Placental pericyte (primary cell): ENCODE results near the gene LRRC42. TPM values are rescaled to one million over a fixed set of nuclear protein-coding genes. Genes with fewer than 3 reads are reported as not detected.

Experiments used
- total RNA-seq: library from RNA; depleted of rRNA; stranded (reverse); fragments of >200 nt; gene quantifications from 2 replicates; pipeline ENCODE4 v1.2.3, GENCODE V29; 2012

LRRC42 gene, protein sequence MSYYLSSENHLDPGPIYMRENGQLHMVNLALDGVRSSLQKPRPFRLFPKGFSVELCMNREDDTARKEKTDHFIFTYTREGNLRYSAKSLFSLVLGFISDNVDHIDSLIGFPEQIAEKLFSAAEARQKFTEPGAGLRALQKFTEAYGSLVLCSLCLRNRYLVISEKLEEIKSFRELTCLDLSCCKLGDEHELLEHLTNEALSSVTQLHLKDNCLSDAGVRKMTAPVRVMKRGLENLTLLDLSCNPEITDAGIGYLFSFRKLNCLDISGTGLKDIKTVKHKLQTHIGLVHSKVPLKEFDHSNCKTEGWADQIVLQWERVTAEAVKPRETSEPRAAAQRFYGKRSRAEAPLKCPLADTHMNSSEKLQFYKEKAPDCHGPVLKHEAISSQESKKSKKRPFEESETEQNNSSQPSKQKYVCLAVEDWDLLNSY
- 34.2 and 51.4 TPM in 2 replicates for total RNA-seq

DNA sequence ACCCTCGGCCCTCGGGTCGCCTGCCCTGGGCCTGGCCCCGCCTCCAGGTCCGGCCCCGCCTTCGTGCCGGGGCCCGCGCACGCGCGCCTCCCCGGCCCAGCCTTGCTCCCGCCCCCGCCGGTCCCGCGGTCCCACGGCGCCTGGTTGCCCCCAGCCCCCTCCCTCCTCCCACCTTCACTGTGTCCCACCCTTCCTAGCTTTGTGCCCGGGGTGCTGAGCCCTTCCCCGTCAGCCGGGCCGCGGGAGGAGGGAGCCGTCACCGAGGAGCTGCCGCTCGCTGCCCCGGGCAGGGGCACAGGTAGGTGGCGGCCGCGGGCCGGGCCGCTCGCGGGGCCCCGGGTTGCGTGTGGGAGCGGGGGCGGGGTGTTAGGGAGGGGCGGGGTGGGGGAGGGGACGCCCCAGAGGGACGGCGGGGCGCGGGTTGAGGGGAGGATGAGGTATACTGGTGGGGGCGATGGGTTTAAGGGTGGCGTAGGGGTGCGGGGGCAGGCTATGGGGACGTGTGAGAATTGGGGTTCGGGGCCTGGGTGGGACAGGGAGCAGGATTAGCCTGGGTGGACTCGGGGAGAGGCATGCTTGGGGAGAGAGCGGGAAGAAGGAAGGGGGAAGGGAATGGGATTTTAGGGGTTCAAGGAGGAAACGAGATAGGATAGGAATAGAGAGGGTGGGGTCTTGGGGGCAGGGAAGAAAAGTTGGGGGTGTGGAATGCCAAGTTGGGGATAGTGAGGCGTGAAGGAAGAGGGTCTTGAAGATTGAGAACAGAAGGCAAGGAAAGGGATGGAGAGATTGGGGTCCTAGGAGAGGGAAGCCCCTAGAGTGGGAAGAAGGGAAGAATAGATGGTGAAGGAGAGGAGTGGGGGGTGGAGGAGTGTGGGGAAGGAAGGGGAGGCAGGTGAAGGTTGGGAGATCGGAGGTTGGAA is at the start of gene LRRC42:
Gene LRRC42, plus strand, starts transcription at position 99 of the 920 bp plus-strand sequence. CDS start 5,650 bp downstream, outside the sequence.

DNA sequence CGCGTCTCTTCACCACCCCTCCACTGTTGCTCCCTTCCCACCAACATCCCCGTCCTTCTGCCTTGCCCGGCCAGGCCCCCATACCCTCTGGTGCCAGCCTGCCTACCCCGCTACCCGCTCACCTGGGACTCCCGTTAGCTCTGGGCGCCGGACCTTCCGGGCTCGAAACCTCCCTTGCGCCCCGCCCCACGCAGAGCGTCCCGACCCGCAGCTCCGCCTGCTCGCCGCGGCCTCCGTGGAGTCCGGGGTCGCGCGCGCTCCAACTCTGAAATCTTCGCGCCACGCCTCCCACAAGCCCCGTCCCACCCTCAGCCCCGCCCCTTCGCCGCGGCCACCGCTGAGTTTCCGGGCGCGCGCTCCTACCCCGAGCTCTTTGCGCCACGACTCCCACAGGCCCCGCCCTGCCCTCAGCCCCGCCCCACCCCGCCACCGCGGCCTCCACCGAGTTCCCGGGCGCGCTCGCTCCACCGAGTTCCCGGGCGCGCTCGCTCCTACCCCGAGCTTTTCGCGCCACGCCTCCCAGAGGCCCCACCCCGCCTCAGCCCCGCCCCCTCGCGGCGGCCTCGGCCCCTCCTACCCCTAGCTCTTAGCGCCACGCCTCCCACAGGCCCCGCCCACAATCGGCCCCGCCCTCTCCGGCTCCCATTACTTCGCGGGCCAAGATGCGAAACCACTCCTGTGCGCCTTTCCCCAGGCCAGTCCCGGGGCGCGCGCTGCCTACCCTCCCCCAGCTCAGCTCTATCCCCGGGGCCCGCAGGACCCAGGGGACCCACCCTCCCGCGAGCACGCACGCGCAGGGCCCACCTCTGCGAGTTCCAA is 508 bp upstream of the LRRC42 start, which contains the start of gene IFT25:
Gene IFT25, minus strand, starts transcription at position 267 of the 819 bp plus-strand sequence. CDS start 5,617 bp downstream, outside the sequence.

Other genes with a start within 250 kb of the LRRC42 start
- gene GLIS1, start 207.2 kb upstream of the LRRC42 start, total RNA-seq, result 0.86 TPM in 1 of 2 replicates, not detected in the other
- gene NDC1, start 108.1 kb upstream of the LRRC42 start, total RNA-seq, result 8.5 and 55.0 TPM in 2 replicates
- 27.8 and 31.5 TPM in 2 replicates for gene YIPF1, start 56.6 kb upstream of the LRRC42 start, total RNA-seq
- not detected in 2 replicates for gene DIO1, start 52.2 kb upstream of the LRRC42 start, total RNA-seq
- 18.8 and 26.8 TPM in 2 replicates for gene IFT25, start 651 bp upstream of the LRRC42 start, total RNA-seq
- not detected in 2 replicates for gene LDLRAD1, start 71.8 kb downstream of the LRRC42 start, total RNA-seq
- 196 and 345 TPM in 2 replicates for gene TMEM59, start 106.9 kb downstream of the LRRC42 start, total RNA-seq
- 1.3 and 3.0 TPM in 2 replicates for gene TCEANC2, start 107.3 kb downstream of the LRRC42 start, total RNA-seq
- gene CDCP2, start 206.7 kb downstream of the LRRC42 start, total RNA-seq, result not detected in 2 replicates